Astrocyte of the spinal cord (primary cell): ENCODE results near the gene ANAPC4.
A peak's percentile ranks its signal among the peaks of the same experiment; 100 is the strongest.

Experiments used
- DNase-seq: peaks from one replicate; pipeline ENCODE4 v3.0.0; 2011; ENCODE audit warnings: low read depth, low spot score
- H3K4me3 ChIP-seq: 2 replicates; pipeline ENCODE4 v1.5.1; 2011; ENCODE audit warnings: low read depth, mild to moderate bottlenecking, low read length, moderate library complexity
- in situ Hi-C: cut with HindIII; loops from 2 replicates; pipeline ENCODE4 v1.10.0; 2017; ENCODE audit warnings: low sequenced_read_pairs
- TF ChIP-seq, protein P1 (sequence below): IDR thresholded peaks from 2 replicates; pipeline ENCODE4 v1.5.1; 2012; ENCODE audit warnings: low read depth, mild to moderate bottlenecking, low read length, inconsistent platforms

Gene ANAPC4

DNA sequence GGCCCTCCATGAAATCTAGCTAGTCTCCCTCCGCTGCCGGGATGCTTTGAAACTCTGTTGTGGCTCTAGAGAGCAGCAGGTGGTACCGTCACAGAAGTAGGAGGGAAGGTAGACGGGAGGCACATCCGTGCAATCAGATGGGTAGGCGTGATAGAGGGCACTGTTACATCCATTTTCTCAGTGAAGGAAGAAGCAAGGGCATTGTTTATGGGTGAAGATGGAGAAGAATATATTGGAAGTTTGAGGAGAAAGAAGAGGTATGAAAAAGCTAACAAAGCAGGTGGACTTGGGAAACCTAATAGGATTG, 1.3 kb downstream of the ANAPC4 start:
- TF ChIP-seq, protein P1, sequence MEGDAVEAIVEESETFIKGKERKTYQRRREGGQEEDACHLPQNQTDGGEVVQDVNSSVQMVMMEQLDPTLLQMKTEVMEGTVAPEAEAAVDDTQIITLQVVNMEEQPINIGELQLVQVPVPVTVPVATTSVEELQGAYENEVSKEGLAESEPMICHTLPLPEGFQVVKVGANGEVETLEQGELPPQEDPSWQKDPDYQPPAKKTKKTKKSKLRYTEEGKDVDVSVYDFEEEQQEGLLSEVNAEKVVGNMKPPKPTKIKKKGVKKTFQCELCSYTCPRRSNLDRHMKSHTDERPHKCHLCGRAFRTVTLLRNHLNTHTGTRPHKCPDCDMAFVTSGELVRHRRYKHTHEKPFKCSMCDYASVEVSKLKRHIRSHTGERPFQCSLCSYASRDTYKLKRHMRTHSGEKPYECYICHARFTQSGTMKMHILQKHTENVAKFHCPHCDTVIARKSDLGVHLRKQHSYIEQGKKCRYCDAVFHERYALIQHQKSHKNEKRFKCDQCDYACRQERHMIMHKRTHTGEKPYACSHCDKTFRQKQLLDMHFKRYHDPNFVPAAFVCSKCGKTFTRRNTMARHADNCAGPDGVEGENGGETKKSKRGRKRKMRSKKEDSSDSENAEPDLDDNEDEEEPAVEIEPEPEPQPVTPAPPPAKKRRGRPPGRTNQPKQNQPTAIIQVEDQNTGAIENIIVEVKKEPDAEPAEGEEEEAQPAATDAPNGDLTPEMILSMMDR = no peak
- in situ Hi-C loops = no loop called here
- H3K4me3 ChIP-seq = peak overlapping the region; percentile 95
- no peak for DNase-seq

DNA sequence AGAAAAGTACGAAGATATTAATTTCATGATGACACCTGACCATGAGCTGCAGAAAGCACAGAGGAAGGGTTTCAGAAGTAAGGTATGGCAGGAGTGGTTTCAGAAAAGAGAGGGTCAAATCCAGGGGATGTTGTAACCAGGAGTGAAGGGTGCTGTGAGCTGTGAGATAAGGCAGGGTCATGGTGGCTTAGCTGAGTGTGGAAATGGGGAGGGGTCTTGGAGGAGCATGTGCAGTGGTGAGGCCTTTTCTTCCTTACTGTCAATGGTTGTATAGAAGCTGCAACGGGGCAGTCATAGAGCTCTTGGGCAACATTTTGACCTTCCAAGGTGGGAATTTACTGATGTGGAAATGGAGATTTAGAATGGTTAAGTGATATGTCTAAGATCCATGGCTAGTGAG, 2.5 kb downstream of the ANAPC4 start:
- in situ Hi-C loops = no loop called here
- DNase-seq = no peak
- no peak overlapping the region for H3K4me3 ChIP-seq
- TF ChIP-seq, protein P1 = no peak

DNA sequence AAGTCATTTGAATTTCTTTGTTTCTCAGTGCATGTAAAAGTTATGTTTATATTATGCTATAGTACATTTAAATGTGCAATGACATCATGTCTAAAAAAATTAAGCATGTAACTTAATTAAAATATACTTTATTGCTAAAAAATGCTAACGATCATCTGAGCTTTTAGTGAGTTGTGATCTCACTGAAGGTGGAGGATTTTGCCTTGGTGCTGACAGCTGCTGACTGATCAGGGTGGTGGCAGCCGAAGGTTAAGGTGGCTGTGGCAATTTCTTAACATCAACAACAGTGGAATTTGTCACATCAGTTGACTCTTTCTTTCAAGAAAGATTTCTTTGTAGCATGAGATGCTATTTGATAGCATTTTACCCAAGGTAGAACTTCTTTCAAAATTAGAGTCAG, 6.6 kb downstream of the ANAPC4 start:
- TF ChIP-seq, protein P1 = no peak
- DNase-seq = no peak
- in situ Hi-C loops = no loop called here
- no peak overlapping the region for H3K4me3 ChIP-seq

DNA sequence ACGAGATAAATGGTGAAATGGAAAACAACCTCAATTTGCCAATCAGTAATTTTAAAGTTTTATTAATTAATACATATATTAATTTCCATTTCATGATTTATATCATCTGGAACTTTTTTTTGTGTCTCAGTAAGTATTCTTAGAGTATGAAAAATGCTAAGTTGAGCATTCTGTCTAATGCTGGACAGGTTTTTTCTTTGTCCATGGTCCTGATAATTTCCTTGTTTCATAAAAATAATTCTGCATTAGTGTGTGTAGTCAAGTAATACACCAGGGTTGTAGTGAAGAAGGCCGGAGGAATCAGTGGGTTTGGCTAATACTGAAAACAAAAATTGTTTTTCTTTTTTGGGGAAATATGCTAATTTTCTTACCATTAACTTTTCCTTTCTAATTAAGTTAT, 9.9 kb downstream of the ANAPC4 start:
- in situ Hi-C loops = no loop called here
- no peak overlapping the region for H3K4me3 ChIP-seq
- no peak for DNase-seq
- TF ChIP-seq, protein P1 = no peak

DNA sequence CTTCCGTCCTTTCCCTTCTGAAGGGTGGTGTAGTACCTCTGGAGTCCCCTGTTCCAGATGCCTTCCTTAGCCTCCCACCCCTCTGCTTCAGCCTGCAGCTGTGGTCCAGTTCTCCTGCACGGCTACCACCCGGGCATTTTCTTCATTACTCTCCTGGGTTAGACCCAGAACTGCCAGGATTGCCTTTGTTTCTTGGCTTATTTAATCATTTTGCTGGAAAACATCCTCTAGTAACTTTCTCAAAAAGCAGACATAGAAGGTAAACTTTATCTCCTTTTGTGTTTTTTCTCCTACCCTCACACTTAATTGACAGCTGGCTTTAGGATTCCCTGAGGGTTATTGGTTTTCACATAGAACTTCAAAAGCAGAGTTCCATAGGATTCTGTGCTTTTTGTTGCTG, 20.2 kb downstream of the ANAPC4 start:
- DNase-seq = no peak
- TF ChIP-seq, protein P1 = no peak
- H3K4me3 ChIP-seq = no peak overlapping the region
- in situ Hi-C loops = no loop called here

DNA sequence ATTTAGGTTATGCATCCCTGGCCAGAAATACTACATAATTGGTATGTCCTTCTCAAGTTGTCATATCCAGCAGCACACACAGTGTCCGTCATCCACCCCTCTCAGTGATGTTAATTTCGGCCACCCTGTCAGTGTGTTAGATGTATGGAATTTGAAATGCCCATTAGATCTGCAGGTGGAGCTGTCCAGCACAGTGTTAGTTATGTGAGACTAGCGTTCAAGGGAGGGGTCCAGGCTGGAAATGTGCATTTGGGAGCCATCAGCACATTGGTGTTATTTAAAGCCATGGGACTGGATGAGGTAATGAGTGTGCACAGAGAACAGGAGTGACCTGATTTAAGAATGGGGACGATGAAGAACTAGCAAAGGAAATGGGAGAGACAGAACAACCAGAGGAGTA, 22.4 kb downstream of the ANAPC4 start:
- no peak for DNase-seq
- TF ChIP-seq, protein P1 = no peak
- no peak overlapping the region for H3K4me3 ChIP-seq
- in situ Hi-C loops = no loop called here

DNA sequence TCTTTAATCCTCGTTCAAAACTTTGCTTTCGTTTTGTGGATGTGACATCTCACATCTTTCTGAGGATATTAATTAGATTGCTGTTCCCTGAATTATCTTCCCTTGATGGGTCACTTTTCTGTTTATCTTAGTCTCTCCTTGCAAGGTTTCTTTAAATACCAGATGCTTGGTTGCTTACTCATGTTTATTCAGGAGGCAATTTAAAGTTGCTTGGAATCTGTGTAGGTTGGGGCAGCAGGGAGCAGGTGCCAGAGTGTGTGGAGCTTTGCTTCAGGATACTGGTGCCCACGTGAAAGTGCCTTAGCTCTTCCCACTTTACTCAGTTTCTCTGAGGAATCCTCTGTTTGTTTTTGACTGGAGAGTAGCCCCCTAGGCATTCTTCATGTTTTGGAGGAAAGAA, 24.0 kb downstream of the ANAPC4 start:
- in situ Hi-C loops = no loop called here
- TF ChIP-seq, protein P1 = no peak
- DNase-seq = peak; percentile 27
- no peak overlapping the region for H3K4me3 ChIP-seq
